Fibroblast of lung (primary cell): Measurements from ENCODE around the gene ARSH.

Experiments used
- EZH2 ChIP-seq: IDR thresholded peaks from 2 replicates; pipeline ENCODE4 v1.5.1; 2012; ENCODE audit warnings: low read length, control low read depth, mild to moderate bottlenecking; ENCODE audit errors: missing control alignments
- TF ChIP-seq, protein P1 (sequence below), 2 donors: IDR thresholded peaks in 1 of 2; conservative IDR thresholded peaks in 1 of 2; 1 replicate in 1 of 2; 2 replicates in 1 of 2; pipeline ENCODE4 v1.5.1; 2011 to 2012; ENCODE audit warnings: low read length in 2 of 2, control low read depth in 1 of 2, inconsistent platforms in 1 of 2, low read depth in 1 of 2, mild to moderate bottlenecking in 1 of 2

- TF ChIP-seq, protein P1, sequence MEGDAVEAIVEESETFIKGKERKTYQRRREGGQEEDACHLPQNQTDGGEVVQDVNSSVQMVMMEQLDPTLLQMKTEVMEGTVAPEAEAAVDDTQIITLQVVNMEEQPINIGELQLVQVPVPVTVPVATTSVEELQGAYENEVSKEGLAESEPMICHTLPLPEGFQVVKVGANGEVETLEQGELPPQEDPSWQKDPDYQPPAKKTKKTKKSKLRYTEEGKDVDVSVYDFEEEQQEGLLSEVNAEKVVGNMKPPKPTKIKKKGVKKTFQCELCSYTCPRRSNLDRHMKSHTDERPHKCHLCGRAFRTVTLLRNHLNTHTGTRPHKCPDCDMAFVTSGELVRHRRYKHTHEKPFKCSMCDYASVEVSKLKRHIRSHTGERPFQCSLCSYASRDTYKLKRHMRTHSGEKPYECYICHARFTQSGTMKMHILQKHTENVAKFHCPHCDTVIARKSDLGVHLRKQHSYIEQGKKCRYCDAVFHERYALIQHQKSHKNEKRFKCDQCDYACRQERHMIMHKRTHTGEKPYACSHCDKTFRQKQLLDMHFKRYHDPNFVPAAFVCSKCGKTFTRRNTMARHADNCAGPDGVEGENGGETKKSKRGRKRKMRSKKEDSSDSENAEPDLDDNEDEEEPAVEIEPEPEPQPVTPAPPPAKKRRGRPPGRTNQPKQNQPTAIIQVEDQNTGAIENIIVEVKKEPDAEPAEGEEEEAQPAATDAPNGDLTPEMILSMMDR (conservative IDR thresholded peaks at IDR 0.05 in 1 of 2, IDR thresholded peaks at IDR 0.05 in 1 of 2; ENCODE audit: low read depth in 1 of 2, low read length in 2 of 2), result no peak
- no peak for TF ChIP-seq EZH2
These were observed 45.4 kb upstream of the ARSH start for GRCh38 chrX:2960861-2961515.
